GM20000 (cell line): Measurements from ENCODE around the gene MYL3.

Source experiments
- DNase-seq: peaks from one replicate; pipeline ENCODE4 v3.0.0; 2012; ENCODE audit warnings: low spot score
- CTCF ChIP-seq: IDR thresholded peaks from 2 replicates; pipeline ENCODE4 v1.5.1; 2012; ENCODE audit warnings: mild to moderate bottlenecking, control low read depth; ENCODE audit errors: extremely low read depth, missing control alignments

Gene MYL3

GRCh38 chr3:46876313-46877300 lies 13.4 kb upstream of the MYL3 start:
- TF ChIP-seq CTCF = no peak
- DNase-seq = no peak

GRCh38 chr3:46875560-46875959 lies 12.3 kb upstream of the MYL3 start:
- DNase-seq = no peak
- no peak for TF ChIP-seq CTCF

GRCh38 chr3:46874430-46874829 lies 11.2 kb upstream of the MYL3 start:
- no peak for TF ChIP-seq CTCF

GRCh38 chr3:46873521-46873920 lies 10.3 kb upstream of the MYL3 start:
- no peak for DNase-seq
- TF ChIP-seq CTCF = no peak

More at GRCh38 chr3:46874430-46874829, 11.2 kb upstream of the MYL3 start:
- DNase-seq = no peak

- no peak for DNase-seq
Measured at GRCh38 chr3:46871222-46871621, 8.0 kb upstream of the MYL3 start.

GRCh38 chr3:46870651-46871050 lies 7.4 kb upstream of the MYL3 start:
- DNase-seq = no peak
- no peak for TF ChIP-seq CTCF

More at GRCh38 chr3:46871222-46871621, 8.0 kb upstream of the MYL3 start:
- no peak for TF ChIP-seq CTCF

- DNase-seq = no peak
- TF ChIP-seq CTCF = no peak
Measured at GRCh38 chr3:46869440-46869839, 6.2 kb upstream of the MYL3 start.
